ENCODE measurements around the gene CD34.
A peak's percentile ranks its signal among the peaks of the same experiment; 100 is the strongest.

Gene CD34

DNA sequence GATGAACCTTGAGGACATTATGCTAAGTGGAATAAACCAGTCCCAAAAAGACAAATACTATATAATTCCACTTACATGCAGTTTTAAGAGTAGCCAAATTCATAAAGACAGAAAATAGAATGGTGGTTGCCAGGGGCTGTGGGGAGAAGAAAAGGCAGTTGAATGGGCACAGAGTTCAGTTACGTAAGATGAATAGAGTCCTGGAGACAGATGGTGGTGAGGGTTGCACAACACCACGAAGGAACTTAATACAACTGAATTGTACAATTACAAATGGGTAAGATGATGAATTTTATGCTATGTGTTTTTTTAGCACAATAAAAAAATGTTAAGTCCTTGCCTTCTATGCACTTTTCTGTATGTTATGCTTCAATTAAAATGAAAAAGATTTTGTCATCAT lies 66.6 kb downstream of the CD34 start:
- no peak for TF ChIP-seq CTCF (IDR thresholded peaks at IDR 0.05; ENCODE audit: insufficient read depth, low read depth, low read length, missing control alignments)
- peak; percentile 27 for DNase-seq (ENCODE audit: low read depth)
- no peak overlapping the region for H3K4me3 ChIP-seq (ENCODE audit: low read length)

DNA sequence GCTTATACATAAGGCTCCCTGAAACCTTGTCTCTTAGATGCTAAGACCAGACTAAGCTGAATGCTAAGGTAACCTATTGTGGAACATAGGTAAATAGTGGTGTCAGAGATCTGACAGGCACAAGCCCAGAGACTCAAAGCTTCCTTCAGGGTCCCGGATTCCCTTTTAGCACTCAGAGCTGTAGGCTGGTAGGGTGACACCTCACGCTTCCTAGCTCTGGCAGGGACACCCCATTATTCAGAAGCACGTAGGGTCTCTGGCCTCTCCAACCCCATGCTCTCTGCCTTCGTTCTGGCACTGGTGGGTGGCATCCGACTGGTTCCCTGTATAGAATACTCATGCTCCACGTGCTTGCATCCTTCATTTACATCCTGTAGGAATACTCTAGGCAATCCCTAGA lies 68.4 kb downstream of the CD34 start:
- H3K4me3 ChIP-seq (ENCODE audit: low read length) = no peak overlapping the region
- no peak for TF ChIP-seq CTCF (IDR thresholded peaks at IDR 0.05; ENCODE audit: insufficient read depth, low read depth, low read length, missing control alignments)
- DNase-seq (ENCODE audit: low read depth) = no peak

GRCh38 chr1:207841901-207842300 lies 69.0 kb downstream of the CD34 start:
- no peak for TF ChIP-seq CTCF (IDR thresholded peaks at IDR 0.05; ENCODE audit: insufficient read depth, low read depth, low read length, missing control alignments)
- no peak overlapping the region for H3K4me3 ChIP-seq (ENCODE audit: low read length)
- DNase-seq (ENCODE audit: low read depth) = no peak

GRCh38 chr1:207841293-207841692 lies 69.6 kb downstream of the CD34 start:
- no peak for TF ChIP-seq CTCF (IDR thresholded peaks at IDR 0.05; ENCODE audit: insufficient read depth, low read depth, low read length, missing control alignments)
- no peak overlapping the region for H3K4me3 ChIP-seq (ENCODE audit: low read length)
- no peak for DNase-seq (ENCODE audit: low read depth)

DNA sequence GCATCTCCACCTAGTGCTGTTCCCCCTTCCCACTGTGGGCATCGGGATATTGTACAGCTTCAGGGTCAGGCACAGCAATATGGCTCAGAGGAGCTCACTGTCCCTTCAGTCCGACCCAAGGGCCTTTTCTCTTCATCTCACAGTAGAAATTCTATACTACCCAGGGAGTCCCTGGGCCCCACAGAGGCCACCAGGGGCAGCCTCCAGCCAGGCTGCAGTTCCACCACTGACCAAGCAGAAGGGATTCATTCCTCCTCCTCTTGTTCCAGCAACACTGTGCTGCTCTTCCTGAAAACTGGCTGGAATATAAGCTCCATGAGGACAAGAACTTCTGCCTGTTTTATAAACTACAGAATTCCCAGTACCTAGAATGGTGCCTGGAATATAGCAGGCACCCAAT lies 70.5 kb downstream of the CD34 start:
- no peak overlapping the region for H3K4me3 ChIP-seq (ENCODE audit: low read length)
- DNase-seq (ENCODE audit: low read depth) = no peak
- no peak for TF ChIP-seq CTCF (IDR thresholded peaks at IDR 0.05; ENCODE audit: insufficient read depth, low read depth, low read length, missing control alignments)

GRCh38 chr1:207839083-207839413 lies 71.9 kb downstream of the CD34 start:
- TF ChIP-seq CTCF (IDR thresholded peaks at IDR 0.05; ENCODE audit: insufficient read depth, low read depth, low read length, missing control alignments) = no peak
- no peak overlapping the region for H3K4me3 ChIP-seq (ENCODE audit: low read length)
- DNase-seq (ENCODE audit: low read depth) = no peak

- no peak for TF ChIP-seq CTCF (IDR thresholded peaks at IDR 0.05; ENCODE audit: insufficient read depth, low read depth, low read length, missing control alignments)
- no peak overlapping the region for H3K4me3 ChIP-seq (ENCODE audit: low read length)
- DNase-seq (ENCODE audit: low read depth) = peak; percentile 50
These were observed 72.5 kb downstream of the CD34 start for GRCh38 chr1:207838156-207839082.

Measured in epithelial cell of esophagus (primary cell).